GM21423 (cell line): ENCODE data around the gene PERP.
"Not testable (repeated sequence)": the region's sequence is repeated elsewhere in the genome, so short reads cannot be mapped to it uniquely, and the experiment has no call there.

Experiments
- ATAC-seq: cut with Tn5 transposase; IDR thresholded peaks from one replicate; pipeline ENCODE4 v1.9.1; 2021; ENCODE audit warnings: mild to moderate bottlenecking, moderate library complexity; ENCODE audit not compliant: unreplicated experiment

PERP gene

DNA sequence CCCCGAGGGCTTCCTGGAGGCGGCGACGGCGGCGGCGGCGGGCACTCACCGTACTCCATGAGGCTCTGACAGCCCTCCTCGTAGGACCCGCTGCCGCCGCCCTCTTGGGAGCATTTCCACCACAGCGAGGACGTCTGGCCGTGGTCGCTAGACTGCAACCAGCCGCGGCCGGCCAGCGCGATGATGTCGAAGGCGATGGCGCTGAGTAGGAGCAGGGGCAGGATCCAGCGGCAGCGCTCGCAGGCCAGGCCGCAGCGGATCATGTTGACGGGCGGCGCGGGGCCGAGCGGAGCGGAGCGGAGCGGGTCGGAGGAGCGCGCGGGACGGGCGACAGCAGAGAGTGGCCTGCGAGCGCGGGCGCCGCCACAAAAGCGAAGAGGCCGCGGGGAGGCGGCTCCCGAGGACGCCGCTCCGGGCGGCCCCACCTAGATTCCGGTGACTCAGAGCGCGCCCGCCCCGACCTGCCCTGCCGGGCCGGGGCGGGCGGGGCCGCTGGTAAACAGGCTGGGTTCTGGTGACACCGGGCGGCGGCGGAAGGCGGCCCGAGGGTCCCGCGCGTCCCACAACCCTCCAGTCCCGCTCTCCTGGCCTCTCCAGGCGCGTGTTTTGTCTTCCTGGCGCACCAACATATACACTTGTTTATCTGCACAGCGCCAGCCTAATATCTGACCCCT is at the start of gene PERP:
Gene PERP, minus strand, starts transcription at position 342 of the 674 bp plus-strand sequence. Its CDS starts 79 bp downstream, at position 263.
- peak; percentile 64 for ATAC-seq

DNA sequence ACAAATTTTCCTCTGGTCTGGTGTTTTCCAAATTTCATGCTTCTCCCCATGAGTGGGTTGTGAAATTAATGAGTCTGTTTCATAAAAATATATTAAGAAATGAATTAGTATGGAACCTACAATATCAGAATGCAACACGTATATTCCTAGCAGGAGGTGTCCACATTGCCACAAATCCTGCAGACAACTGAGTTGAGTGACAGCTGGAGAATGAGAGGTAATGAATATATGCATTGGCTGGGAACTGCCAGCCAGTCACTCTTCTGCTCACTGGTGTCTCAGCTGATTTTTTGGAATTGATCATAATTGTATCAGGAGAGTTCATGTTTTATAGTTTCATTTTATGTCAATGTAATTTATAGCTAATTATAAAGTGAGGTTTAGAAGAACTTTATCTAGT is 48.2 kb upstream of the PERP start:
- no peak for ATAC-seq

DNA sequence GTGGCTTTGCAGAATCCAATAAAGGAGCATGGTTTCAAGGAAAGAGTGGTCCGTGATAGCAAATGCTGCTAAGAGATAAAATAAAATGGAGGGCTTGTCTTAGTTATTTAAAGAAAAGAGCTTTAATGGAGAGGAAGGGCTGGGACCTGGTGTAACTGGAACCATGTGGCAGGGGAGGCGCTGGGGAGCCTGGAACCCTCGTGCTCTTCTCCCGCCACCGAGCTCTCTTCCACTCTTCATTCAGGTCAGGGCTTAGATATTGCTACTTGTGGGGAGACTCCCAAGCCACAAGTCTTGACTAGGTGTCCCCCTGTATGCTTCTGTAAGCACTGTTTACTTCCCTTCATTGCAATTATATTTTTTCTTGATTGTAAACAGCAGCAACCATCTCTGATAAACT is 39.3 kb upstream of the PERP start:
- ATAC-seq, result no peak

DNA sequence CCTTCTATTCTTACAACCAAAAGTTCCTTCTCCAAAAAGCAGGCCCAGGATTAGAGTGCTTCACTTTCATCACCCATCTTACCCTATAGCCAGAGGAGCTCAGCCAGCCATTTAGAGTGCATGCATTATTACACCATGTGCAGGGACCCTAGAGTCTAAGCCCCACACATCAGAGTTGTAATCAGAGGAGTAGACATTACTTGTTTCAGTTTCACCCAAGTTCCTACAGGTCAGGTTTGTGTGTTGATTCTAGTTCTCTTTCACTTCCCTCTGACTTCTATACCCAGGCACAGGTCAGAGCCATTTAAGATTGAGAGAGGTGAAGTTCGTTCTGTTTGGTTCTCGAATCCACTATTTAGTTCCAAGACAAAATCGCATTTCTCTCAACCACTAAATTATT is 38.2 kb upstream of the PERP start:
- no peak for ATAC-seq

DNA sequence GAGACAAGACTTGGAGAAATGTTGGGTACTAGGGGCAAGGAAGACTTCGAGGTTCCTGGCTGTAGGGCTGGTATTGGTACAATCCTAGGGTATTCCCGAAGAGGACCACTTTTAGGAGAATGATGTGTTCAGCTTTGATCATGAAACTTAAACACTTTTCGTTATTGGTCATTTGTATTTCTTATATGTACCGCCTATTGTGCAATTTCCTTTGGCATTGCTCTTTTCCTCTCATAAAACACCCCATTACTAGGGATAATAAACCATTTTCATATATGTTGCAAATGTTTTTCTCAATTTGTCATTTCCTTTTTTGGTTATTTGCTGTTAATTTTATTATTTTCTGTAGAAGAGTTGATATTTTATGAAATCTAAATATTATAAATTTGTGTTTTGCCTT is 35.6 kb upstream of the PERP start:
- ATAC-seq, result no peak

DNA sequence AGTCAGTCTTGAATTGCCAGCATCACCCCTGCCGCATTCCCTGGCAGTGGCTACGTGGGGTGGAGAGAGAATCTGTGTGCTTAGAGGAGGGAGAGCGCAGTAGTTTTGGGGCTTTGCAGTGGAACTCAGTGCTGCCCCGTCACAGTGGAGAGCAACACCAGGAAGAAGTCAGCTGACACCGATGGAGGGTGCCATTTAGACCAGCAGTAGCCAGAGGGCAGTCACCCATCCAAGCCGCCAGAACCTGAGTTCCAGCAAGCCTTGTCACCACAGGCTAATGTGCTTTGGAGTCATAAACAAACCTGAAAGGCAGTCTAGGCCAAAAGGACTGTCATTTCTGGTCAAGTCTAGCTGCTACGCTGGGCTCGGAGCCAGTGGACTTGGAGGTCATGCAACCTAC is 22.0 kb upstream of the PERP start:
- no peak for ATAC-seq

DNA sequence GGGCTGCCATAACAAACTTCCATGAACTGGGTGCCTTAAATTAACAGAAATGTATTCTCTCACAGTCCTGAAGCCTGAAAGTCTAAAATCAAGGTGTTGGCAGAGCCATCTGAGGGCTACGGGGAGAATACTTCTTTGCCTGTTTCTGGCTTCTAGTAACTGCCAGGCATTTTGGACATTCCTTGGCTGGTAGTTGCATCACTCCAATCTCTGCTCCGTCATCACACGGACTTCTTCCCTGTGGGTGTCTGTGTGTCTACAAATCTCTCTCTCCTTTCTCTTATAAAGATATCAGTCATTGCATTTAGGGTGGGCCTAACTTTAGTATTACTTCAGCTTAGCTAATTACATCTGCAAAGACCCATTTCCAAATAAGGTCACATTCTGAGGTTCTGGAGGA is 20.9 kb upstream of the PERP start:
- no peak for ATAC-seq

DNA sequence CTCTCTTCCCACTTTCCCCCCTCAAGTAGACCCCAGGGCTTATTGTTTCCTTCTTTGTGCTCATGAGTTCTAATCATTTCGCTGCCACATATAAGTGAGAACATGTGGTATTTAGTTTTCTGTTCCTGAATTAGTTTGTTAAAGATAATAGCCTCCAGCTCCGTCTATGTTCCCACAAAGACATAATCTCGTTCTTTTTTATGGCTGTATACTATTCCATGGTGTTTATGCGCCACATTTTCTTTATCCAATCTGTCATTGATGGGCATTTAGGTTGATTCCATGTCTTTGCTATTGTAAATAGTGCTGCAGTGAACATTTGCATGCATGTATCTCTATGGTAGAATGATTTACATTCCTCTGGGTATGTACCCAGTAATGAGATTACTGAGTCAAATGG is 16.9 kb upstream of the PERP start:
- ATAC-seq, result no peak

DNA sequence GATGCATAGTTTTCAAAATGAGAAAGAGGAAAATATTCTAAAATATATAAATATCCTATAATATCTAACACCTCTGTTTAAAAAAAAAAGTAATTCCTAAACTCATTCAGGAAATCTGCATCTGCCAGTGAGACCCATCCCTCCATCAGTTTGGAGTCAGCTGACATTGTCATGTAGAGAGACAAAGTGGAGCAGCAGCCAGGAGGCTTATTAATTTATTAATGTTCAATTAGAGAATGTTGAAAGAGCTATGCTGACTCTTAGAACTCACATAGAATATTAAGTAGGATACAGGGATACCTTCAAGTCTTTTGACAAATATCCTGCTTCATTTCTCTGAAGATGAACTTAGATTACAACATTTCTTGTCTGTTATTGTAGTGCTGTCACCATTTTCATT is 12.8 kb upstream of the PERP start:
- ATAC-seq, result no peak

DNA sequence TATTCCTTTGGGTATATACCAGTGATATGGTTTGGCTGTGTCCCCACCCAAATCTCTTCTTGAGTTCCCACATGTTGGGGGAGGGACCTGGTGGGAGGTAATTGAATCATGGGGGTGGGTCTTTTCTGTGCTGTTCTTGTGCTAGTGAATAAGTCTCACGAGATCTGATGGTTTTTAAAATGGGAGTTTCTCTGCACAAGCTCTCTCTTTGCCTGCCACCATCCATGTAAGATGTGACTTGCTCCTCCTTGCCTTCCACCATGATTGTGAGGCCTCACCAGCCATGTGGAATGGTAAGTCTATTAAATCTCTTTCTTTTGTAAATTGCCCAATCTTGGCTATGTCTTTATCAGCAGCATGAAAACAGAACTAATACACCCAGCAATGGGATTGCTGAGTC is 12.0 kb upstream of the PERP start:
- not testable (repeated sequence) for ATAC-seq

DNA sequence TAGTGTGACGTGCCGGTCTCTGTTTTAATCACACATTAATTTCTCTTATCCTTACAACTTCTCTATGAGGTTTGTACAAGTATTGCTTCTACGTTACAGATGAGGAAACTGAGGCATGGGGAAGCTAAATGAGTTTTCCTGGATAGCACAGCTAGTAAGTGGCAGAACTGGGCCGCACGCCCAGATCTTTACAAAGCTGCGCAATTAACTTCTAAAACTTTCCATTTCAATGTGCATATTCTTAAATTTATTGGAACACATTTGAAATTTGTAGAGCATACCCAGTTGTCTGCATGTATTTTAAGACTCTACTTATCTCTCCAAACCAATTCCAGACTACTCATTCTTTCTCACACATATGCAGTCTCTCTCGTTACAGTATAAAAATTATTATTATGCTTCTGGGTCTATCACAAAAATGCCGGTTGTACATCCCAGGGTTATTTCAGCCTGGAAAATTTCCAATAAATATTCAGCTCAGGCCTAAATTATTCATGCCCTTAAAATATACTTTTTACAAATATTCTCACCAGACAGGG is 10.2 kb upstream of the PERP start:
- no peak for ATAC-seq

DNA sequence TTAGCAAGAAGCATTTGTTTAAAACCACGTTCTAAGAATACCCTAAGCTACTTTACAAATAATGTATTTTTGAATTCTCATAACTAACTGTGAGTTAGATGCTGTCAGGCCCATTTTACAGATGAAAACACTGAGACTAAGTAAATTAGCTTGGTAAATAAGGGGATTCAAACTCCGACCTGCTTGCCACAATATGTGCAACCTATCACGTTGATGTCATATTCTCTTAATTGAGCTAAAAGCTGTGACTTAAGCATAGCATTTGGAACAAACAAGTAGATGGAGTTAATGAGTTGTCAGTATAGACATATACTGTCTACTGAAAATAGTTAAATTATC is 9.4 kb upstream of the PERP start:
- ATAC-seq, result no peak

DNA sequence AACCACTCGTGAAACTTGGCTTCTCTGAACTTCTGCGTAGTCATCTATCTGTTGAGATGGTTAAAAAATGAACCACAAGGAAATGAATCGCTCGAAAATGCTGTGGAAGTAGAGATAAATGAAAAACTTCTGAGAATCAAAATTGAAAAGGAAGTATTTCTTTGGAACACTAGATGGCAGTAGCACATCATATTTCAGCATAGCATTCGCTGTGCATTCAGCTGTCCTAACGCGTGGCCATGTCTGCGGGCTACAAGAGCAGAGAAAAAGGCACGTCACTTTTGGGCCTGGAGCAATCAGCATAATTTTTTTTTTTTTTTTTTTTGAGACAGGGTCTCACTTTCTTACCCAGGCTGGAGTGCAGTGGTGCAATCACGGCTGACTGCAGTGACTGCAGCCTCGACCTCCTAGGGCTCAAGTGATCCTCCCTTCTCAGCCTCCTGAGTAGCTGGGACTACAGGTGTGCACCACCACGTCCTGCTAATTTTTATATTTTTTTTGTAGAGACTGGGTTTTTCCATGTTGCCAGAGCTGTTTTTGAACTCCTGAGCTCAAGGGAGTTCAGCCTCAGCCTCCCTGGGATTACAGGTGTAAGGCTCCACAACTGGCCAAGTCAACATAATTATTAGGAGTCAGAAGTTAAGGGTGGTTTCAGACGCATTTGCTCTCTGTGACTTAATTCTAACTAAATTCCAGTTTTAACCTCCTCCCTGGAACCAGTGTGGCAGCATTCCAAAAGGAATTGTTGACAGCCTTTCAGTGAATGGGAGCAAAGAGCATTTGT is 8.8 kb upstream of the PERP start:
- peak; percentile 63 for ATAC-seq

DNA sequence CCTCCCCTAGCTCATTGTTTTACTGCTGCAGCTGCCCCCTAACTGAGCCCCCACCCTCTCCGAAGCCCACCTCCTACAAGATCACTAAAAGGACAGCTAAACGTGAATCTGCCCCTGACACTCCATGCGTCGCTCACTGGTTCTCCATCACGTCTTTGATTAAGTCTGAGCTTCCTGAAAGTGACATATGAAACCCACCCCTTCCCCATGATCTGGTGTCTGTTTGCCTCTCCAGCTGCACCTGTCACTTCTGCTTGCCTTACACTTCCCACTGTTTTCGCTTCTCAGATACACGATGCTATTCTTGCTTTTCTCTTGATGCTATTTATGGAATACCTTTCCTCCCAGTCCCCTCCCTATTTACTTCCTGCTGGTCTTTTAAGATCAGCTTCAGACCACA is 8.0 kb upstream of the PERP start:
- ATAC-seq, result no peak

DNA sequence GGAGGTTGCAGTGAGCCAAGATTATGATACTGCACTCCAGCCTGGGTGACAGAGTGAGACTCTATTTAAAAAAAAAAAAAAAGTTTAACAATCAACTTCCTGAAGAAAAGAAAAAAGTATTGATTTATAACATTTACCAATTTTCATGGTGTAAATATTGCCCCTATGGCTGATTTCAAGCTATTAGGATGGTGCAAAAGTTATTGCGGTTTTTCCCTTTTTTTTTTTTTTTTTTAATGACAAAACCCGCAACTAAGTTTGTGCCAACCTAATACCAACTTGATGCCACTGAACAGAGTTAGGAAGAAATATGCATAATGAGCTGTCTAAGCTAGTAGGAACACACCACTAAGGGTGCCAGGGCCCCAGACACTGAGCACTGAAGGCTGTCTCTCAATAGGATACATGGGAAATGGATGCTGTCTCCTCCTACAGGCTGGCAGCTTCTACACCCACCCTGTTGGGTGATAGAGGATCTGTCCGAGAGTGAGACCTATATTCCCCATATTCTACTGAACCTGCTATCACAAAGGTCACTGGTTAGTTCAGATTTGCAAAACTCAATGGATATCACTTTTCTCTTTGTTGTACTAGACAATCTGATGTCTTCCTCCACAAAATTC is 6.5 kb upstream of the PERP start:
- no peak for ATAC-seq

DNA sequence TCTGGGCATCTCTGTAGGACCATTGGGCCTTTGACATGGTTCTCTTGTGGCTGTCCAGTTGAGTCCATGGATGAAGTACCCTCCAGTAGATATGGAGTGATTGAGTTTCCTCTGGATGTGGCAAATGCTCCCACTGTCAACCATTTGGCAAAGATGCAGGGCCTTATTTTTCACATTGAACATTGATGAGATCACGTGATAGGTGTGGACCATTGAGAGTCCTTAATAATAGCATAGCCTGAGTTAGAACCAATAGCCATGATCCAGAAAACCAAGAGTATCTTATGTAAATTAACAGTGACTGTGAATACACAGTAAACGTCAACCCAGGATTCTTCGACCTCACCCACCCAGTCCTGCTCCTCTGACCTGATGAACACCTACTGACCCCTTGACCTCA is 3.0 kb upstream of the PERP start:
- ATAC-seq, result no peak

DNA sequence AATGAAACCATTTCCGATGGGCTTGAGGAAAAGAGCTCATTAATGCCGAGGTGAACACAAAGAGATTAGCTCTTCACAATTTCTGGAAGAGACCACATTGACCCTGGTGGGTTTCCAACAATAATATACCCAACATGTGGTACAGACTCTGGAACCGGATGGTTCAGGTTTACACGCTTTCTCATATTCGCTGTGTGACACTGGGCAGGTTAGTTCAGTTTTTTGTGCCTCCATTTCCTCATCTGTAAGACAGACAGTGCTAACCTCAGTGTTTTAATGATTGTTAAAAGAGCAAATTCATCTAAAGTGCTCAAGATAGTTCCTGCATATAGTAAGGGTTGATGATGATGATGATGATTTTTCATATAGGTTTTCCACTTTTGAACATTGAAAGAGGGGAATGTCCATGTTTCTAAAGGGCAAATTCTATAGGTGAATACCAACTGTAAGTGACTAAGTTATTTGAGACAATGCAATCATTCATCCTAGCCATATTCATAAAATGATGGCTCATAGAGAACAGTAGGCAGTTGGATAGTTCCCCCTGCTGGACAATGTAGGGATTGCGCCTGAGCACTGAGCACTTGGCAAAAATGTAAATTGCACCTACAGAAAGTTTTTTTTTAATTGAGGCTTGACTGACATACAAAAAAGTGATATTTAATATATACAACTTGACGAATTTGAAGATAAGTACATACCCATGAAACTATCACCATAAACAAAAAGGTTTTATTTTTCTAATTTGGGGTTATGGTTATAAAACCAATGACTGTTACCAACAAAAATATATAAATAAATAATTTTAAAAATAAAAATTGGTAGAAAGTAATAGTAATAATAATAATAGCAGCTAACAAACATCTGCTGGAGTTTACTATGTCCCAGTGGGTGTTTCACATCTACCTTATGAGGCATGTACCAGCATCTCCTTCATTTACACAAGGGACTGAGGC is 2.1 kb upstream of the PERP start:
- no peak for ATAC-seq

DNA sequence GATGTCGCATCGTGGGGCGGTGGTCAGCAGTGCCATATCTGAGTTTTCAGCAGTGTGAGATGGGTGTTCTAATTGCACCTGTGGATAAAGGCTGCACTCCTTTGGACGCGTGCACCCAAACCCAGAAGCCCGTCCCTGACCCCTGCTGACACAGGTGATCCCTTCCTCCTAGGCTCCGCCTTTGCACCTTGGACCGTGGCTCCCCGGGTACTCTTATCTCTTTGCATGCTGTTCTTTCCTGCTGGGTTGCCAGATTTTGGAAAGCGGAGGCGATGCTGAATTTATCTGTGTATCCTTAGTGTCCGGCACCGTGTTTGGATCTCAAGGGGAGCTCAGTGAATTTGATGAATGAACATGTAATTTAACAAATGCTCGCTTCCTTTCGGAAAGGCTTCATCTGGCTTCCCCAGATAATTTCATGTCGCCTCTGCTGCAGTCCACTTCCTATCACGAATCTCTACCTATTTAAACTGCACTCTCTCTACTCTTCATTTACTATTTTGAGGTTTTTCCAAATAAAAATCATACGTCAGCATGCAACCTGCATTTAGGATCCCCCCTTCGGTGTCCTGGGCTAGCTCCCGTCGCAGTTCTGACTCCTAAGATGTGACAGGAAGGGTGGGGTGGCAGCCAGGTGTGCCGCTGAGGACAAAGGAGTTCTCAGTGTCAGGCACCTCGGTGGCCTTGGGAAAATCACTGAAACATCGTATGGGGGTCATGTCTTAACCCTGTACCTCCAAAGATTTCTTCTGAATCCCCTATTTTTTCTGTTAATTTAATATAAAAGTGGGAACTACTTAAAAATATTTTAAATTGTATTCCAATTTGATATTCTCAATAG is 753 bp upstream of the PERP start:
- peak; percentile 16 for ATAC-seq

DNA sequence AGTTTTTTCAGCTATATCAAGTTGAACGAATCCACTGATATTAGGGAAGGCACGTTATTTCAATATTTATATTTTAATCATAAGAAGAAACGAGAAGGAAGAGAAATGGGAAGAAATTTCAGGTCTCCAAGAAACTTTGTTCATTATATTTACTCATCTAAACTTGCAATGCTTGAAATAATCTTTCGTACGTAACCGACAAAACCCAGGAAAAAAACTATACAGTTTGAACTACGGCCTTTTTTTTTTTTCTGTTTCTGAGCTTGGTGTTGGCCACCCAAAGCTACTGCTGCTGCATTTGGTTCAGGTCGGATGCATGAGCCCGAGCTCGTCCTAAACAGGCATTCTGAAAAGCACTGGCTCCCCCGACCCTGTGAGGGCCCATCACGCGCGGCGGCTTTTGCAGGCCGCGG is 548 bp downstream of the PERP start:
- no peak for ATAC-seq
